ENCODE results near the gene SLC4A11.

The SLC4A11 gene

DNA sequence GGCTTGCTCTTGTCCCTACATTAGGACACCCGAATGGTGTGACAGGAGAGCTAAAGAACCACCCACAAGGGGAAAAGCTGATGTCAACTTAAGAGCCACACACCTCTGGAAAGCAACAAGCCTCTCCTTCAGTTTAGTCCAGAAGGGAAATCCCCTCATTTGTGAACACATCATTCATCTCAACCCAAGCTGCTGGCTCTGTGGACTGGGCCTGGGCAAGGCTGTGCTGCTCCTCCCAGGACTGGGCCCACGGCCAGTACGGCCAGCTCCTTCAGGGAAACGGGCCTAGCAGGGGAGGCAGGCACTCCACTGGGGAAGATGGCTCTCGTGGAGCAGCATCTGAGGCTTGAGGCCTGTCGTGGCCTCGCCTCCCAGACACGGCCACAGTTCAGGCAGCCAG is 12.8 kb upstream of the SLC4A11 start:
- no peak overlapping the region for H3K27ac Mint-ChIP-seq
- H3K4me3 Mint-ChIP-seq: no peak overlapping the region
- peaks cover 38% of the 10 kb centered on the region for H3K27me3 Mint-ChIP-seq
- H3K4me1 Mint-ChIP-seq: peaks cover 17% of the 10 kb centered on the region
- ATAC-seq (peak; percentile 72), DNase-seq (no peak)
- no peaks in the 10 kb centered on the region for H3K9me3 Mint-ChIP-seq

DNA sequence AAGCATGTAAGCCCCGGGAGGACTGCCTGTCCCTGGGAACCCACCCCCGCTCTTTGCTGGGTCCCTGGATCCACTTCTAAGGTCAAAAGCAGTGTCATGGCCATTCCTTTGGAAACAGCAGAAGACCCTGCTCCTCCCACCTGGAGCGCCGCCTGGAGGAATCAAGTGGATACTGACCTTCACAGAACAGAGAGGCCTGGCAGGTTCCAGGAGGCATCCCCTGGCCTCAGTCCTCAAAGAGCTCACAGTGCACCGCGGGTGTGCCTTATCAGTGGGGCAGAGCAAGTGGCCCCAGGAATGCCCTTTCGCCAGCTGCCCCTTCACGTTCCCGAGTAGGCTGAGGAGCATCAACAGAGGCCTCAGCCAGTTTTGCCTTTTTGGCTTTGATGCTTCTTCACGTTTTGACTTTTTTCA is 11.1 kb upstream of the SLC4A11 start:
- Mint-ChIP-seq H3K27me3 (peaks cover 45% of the 10 kb centered on the region), H3K9me3 (no peaks in the 10 kb centered on the region), H3K4me1 (peaks cover 17% of the 10 kb centered on the region), H3K4me3 (no peak overlapping the region), H3K27ac (no peak overlapping the region)
- DNase-seq: no peak
- no peak for ATAC-seq

DNA sequence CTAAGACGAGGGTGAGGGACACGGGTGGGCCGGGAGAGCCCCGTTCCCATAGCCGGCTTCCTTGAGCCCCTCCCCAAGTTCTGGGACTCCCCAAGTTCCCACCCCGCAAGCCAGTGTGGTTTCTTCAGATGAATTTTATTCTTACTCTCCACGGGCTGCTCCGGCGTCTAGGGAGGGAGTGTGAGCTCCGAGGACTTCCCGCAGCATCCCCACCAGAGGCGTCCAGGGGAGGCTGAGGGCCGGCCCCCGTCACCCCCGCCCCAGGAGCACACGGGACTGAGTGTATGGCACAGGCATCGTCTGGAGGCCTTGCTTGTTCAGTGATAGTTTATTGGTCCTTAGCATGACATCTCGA is 10.0 kb upstream of the SLC4A11 start:
- DNase-seq: no peak
- Mint-ChIP-seq H3K27ac (no peak overlapping the region), H3K27me3 (peaks cover 56% of the 10 kb centered on the region), H3K4me1 (peaks cover 23% of the 10 kb centered on the region), H3K9me3 (no peaks in the 10 kb centered on the region), H3K4me3 (peak overlapping the region; percentile 64 to 66)
- ATAC-seq: peak; percentile 28

DNA sequence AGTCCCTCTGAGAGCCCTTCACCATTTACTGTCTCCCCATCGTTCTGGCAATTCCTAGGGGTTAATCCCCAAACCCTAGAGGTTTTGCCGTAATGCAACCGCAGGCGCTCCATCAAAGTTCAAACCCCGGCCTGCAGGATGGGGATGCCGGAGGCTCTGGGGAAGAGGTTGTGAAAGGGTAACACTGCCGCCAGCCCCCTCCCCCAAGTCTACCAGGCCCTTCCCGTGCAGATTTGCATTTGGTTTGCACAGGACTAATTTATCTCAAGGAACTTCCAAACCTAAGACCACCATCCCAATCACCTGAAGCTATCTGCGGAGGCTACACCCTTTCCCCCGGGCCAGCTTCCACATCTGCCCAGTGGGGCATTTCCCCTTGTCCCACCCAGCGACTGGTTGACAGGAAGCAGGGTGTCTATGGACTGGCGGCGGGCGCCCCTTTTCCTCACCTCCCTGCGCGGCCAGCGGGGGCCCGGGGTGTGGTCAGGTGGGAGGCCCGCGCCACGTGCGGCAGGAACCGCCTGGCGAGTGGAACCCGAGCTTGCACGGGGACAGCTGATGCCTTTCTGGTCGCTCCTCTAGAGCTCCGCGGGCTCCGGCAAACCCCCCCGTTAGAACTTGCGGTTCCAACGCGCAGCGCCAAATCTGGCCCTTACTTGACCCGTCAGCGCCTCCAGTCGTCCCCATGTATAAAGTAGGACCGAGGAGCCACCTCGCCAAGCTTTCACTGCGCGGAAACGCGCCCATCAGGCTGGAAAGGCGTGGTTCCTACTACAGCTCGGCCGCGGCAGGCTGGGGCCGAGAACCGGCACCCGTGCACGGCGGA is 9.4 kb upstream of the SLC4A11 start:
- Mint-ChIP-seq H3K27me3 (peaks cover 62% of the 10 kb centered on the region), H3K27ac (peak overlapping the region in 1 of 2 donors; percentile 42), H3K4me3 (peak overlapping the region; percentile 64 to 66), H3K9me3 (no peaks in the 10 kb centered on the region), H3K4me1 (peaks cover 23% of the 10 kb centered on the region)
- ATAC-seq: peak; percentile 63
- DNase-seq: peak; percentile 18 to 25

DNA sequence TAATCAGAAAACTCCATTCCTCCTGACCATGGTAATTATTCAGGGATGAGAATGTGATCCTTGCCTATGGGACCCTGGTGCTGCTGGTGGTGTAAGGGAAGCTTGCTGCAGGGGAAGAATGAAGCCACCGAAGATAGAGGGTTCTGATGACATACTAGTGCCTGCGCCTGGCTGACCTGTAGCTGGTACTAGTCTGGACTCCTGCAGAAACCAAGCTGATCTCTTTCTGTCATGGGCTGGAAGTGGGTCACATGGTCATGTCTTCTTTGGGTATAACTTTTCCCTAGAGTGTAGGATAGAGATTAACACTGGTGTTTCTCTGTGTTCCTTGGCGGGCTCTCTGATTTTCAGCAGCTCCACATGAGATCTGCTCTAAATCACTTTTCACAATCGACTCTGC is 8.6 kb upstream of the SLC4A11 start:
- peaks cover 69% of the 10 kb centered on the region for H3K27me3 Mint-ChIP-seq
- no peak overlapping the region for H3K4me3 Mint-ChIP-seq
- H3K9me3 Mint-ChIP-seq: no peaks in the 10 kb centered on the region
- no peak for ATAC-seq
- H3K4me1 Mint-ChIP-seq: peaks cover 23% of the 10 kb centered on the region
- no peak overlapping the region for H3K27ac Mint-ChIP-seq
- DNase-seq: no peak

- no peak overlapping the region for H3K27ac Mint-ChIP-seq
- no peaks in the 10 kb centered on the region for H3K9me3 Mint-ChIP-seq
- ATAC-seq: no peak
- peaks cover 15% of the 10 kb centered on the region for H3K4me1 Mint-ChIP-seq
- peaks cover 78% of the 10 kb centered on the region for H3K27me3 Mint-ChIP-seq
- DNase-seq: no peak
- no peak overlapping the region for H3K4me3 Mint-ChIP-seq
Observed at GRCh38 chr20:3246682-3247081, 7.7 kb upstream of the SLC4A11 start.

GRCh38 chr20:3245711-3246110 is 6.7 kb upstream of the SLC4A11 start:
- H3K27me3 Mint-ChIP-seq: peaks cover 88% of the 10 kb centered on the region
- no peak overlapping the region for H3K4me3 Mint-ChIP-seq
- ATAC-seq: no peak

GRCh38 chr20:3245156-3245555 is 6.2 kb upstream of the SLC4A11 start:
- no peak for DNase-seq
- Mint-ChIP-seq H3K4me1 (peaks cover 21% of the 10 kb centered on the region), H3K9me3 (no peaks in the 10 kb centered on the region), H3K27me3 (peaks cover 88% of the 10 kb centered on the region), H3K27ac (no peak overlapping the region), H3K4me3 (no peak overlapping the region)
- no peak for ATAC-seq

More at GRCh38 chr20:3245711-3246110, 6.7 kb upstream of the SLC4A11 start:
- no peak for DNase-seq
- Mint-ChIP-seq H3K9me3 (no peaks in the 10 kb centered on the region), H3K4me1 (peaks cover 20% of the 10 kb centered on the region), H3K27ac (no peak overlapping the region)

DNA sequence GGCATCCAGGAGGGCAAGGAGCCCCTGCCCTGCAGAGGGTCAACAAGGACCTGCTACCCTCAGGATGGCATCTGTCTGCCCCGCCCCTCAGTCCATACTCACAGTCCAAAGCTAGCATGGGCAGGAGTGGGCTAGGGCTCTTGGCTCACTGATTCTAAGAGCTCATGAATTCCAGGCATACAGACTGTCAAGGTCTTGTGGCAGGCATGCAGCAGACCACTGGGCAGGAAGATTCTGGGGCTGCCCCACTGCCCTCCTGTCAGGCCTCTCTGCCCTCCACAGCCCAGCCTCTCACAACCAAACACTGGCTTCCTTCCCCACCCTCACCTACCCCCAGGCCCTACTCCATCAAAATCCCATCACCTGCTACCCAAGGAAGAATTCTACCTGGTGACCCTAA is 5.6 kb upstream of the SLC4A11 start:
- no peak overlapping the region for H3K4me3 Mint-ChIP-seq

GRCh38 chr20:3243718-3244358 is 4.8 kb upstream of the SLC4A11 start:
- Mint-ChIP-seq H3K27me3 (peaks cover 84% of the 10 kb centered on the region), H3K27ac (no peak overlapping the region), H3K9me3 (no peaks in the 10 kb centered on the region), H3K4me1 (peaks cover 27% of the 10 kb centered on the region), H3K4me3 (no peak overlapping the region)
- DNase-seq (no peak), ATAC-seq (no peak)

More for the DNA sequence above, 5.6 kb upstream of the SLC4A11 start:
- Mint-ChIP-seq H3K27ac (no peak overlapping the region), H3K27me3 (peaks cover 88% of the 10 kb centered on the region), H3K4me1 (peaks cover 27% of the 10 kb centered on the region), H3K9me3 (no peaks in the 10 kb centered on the region)
- DNase-seq (no peak), ATAC-seq (no peak)

GRCh38 chr20:3242172-3242692 is 3.2 kb upstream of the SLC4A11 start:
- DNase-seq (no peak), ATAC-seq (no peak)
- Mint-ChIP-seq H3K27me3 (peaks cover 80% of the 10 kb centered on the region), H3K4me3 (no peak overlapping the region), H3K9me3 (no peaks in the 10 kb centered on the region), H3K27ac (no peak overlapping the region), H3K4me1 (peaks cover 33% of the 10 kb centered on the region)

DNA sequence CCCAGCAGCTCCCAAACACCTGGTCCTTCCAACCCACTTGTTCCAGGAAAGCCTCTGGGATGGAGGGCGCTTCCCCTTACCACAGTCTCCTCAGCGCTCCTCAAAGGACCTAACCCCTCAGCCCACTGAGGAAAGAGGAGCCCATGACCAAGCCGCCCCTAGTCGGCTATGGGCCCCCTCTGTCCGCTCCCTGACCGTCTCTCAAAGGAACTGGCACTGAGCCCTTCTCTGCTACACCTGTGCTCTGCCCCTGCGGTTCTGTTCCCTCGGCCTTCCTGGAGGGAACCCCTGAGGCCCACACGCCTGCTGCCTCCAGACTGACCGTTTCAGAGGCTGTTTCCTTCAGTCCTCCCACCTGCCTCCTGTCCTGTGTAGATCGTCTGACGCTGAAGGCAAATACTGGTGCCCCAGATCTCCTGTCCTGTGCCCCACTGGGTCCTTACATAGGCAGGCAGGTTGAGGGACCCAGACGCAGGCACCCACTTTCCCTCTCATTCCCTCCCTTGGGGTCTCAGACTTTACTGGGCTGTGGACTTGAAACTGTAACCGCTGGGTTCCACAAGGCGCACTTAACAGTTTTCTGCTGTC is 1.9 kb upstream of the SLC4A11 start:
- peaks cover 33% of the 10 kb centered on the region for H3K4me1 Mint-ChIP-seq
- H3K4me3 Mint-ChIP-seq: peak overlapping the region; percentile 0 to 54
- H3K27me3 Mint-ChIP-seq: peaks cover 86% of the 10 kb centered on the region
- no peaks in the 10 kb centered on the region for H3K9me3 Mint-ChIP-seq
- no peak overlapping the region for H3K27ac Mint-ChIP-seq
- DNase-seq (no peak), ATAC-seq (no peak)

DNA sequence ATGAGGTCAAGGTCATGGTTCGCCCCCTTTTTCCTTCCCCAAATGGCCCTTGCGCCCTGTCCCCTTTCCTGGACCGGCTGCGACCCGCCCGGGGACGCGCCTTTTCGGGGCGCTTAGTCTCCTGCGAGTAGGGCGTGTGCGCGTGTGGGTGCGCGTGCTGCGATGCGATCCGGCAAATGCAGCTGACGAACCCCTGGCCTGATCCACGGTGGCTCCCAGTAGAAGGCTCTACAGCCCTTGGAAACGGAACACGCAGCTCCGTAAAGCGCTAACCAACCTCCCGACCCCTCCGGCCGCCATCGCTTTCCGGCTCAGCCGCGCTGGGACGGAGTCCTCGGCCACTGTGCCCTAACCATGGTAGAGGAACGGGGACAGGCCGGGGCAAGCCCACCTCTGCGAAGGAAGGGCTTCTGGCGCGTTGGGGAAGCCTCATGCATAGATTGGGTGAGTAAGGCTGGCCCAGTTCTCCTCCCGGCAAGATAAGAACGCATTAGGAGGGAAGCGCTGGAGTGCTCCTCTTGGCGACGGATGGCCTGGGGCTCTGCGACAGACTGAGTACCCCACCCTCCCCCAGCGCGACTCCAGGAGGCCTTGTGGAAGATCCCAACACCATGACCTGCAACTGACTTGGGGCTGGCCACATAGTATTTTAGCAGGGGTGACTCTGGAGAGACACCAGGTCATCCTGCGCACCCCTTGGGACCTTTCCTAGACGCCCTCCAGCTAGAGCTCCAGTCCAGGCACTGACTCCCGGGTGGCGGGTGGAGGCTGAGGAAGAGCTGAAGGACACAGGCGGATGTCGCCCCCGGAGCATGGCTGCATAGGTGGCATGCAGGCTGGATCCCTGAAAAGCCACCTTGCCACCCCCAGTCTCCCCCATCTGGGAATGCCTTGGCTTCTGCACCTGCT is 1.1 kb upstream of the SLC4A11 start:
- peak in 1 of 2 donors; percentile 26 for DNase-seq
- Mint-ChIP-seq H3K9me3 (no peaks in the 10 kb centered on the region), H3K4me1 (peaks cover 33% of the 10 kb centered on the region), H3K27ac (peak overlapping the region; percentile 9 to 31), H3K4me3 (peak overlapping the region; percentile 83 to 94), H3K27me3 (peaks cover 92% of the 10 kb centered on the region)
- peak; percentile 23 for ATAC-seq

GRCh38 chr20:3238616-3239025 is 369 bp downstream of the SLC4A11 start:
- ATAC-seq: peak; percentile 78
- DNase-seq: peak; percentile 61 to 65
- peaks cover 83% of the 10 kb centered on the region for H3K27me3 Mint-ChIP-seq
- no peak overlapping the region for H3K27ac Mint-ChIP-seq
- peak overlapping the region; percentile 83 for H3K4me3 Mint-ChIP-seq
- H3K4me1 Mint-ChIP-seq: peaks cover 28% of the 10 kb centered on the region
- no peaks in the 10 kb centered on the region for H3K9me3 Mint-ChIP-seq

Measured in stimulated activated naive CD8-positive, alpha-beta T cell treated with anti-CD3 and anti-CD28 coated beads, Interleukin-15, amount 100 ng/mL, for 72 hours (primary cell).